ENCODE data around the gene MMP15. TPM values are rescaled to one million over a fixed set of nuclear protein-coding genes. Genes with fewer than 3 reads are reported as not detected.
"Not testable (repeated sequence)": the region's sequence is repeated elsewhere in the genome, so short reads cannot be mapped to it uniquely, and the experiment has no call there.

Gene MMP15
- total and polyA plus RNA-seq, 9 donors, result 0.86 to 6.7 (median 2.6) TPM

- Histone ChIP-seq H3K27me3 (no peaks in the 10 kb centered on the region), H3K9me3 (no peaks in the 10 kb centered on the region), H3K36me3 (no peaks in the 10 kb centered on the region), H3K27ac (no peak overlapping the region), H3K4me3 (no peak overlapping the region), H3K4me1 (ENCODE audit: insufficient read depth) (no peaks in the 10 kb centered on the region)
- TF ChIP-seq POLR2A (IDR thresholded peaks at IDR 0.05), result no peak
- TF ChIP-seq CTCF (IDR thresholded peaks at IDR 0.05), result no peak
- no peak for TF ChIP-seq EP300 (IDR thresholded peaks at IDR 0.05)
- no peak for DNase-seq
- WGBS, 3 donors, result 31 to 49% (median 39%) methylated on average over 8 to 9 of the region's 9 CpGs
- intact Hi-C loops (cut with DNase I), result no loop called here
Observed at GRCh38 chr16:58088091-58088490, 62.5 kb downstream of the MMP15 start.

GRCh38 chr16:58090396-58090795 is 64.8 kb downstream of the MMP15 start:
- intact Hi-C loops (cut with DNase I); H3K4me1 ChIP-seq (ENCODE audit: insufficient read depth); H3K27me3 ChIP-seq; H3K36me3 ChIP-seq; H3K27ac ChIP-seq; H3K9me3 ChIP-seq; DNase-seq; H3K4me3 ChIP-seq: not testable (repeated sequence)
- WGBS, 3 donors, result 97 to 98% (median 97%) methylated on average over 3 of the region's 3 CpGs

- Histone ChIP-seq H3K27ac (no peak overlapping the region), H3K9me3 (no peaks in the 10 kb centered on the region), H3K4me1 (ENCODE audit: insufficient read depth) (no peaks in the 10 kb centered on the region), H3K4me3 (no peak overlapping the region), H3K36me3 (no peaks in the 10 kb centered on the region), H3K27me3 (no peaks in the 10 kb centered on the region)
- intact Hi-C loops (cut with DNase I), result no loop called here
- WGBS, 3 donors, result 75 to 79% (median 76%) methylated on average over 5 of the region's 5 CpGs
- DNase-seq, result no peak
- TF ChIP-seq CTCF (IDR thresholded peaks at IDR 0.05) (no peak), EP300 (IDR thresholded peaks at IDR 0.05) (no peak), POLR2A (IDR thresholded peaks at IDR 0.05) (no peak)
Observed at GRCh38 chr16:58094026-58094425, 68.5 kb downstream of the MMP15 start.

- no peak for DNase-seq
- 72 to 76% (median 73%) methylated on average over 13 to 15 of the region's 15 CpGs for WGBS, 3 donors
Observed at GRCh38 chr16:58094791-58095574, 69.4 kb downstream of the MMP15 start.

GRCh38 chr16:58095575-58095960 is 70.0 kb downstream of the MMP15 start:
- H3K27me3 ChIP-seq; DNase-seq; H3K27ac ChIP-seq; H3K4me3 ChIP-seq; H3K4me1 ChIP-seq (ENCODE audit: insufficient read depth); intact Hi-C loops (cut with DNase I); H3K36me3 ChIP-seq; H3K9me3 ChIP-seq: not testable (repeated sequence)
- WGBS, 3 donors, result 65 to 69% (median 67%) methylated on average over 6 of the region's 6 CpGs

More at GRCh38 chr16:58094791-58095574, 69.4 kb downstream of the MMP15 start:
- no peak overlapping the region for H3K27ac ChIP-seq
- no peaks in the 10 kb centered on the region for H3K27me3 ChIP-seq
- TF ChIP-seq EP300 (IDR thresholded peaks at IDR 0.05) (no peak), POLR2A (IDR thresholded peaks at IDR 0.05) (no peak), CTCF (IDR thresholded peaks at IDR 0.05) (no peak)
- H3K9me3 ChIP-seq, result no peaks in the 10 kb centered on the region
- intact Hi-C loops (cut with DNase I), result no loop called here
- H3K4me1 ChIP-seq (ENCODE audit: insufficient read depth), result no peaks in the 10 kb centered on the region
- H3K4me3 ChIP-seq, result no peak overlapping the region
- no peaks in the 10 kb centered on the region for H3K36me3 ChIP-seq
